Fibroblast of mammary gland (primary cell): ENCODE data around the gene JAKMIP2.
"Not testable (repeated sequence)": the region's sequence is repeated elsewhere in the genome, so short reads cannot be mapped to it uniquely, and the experiment has no call there.

Experiments used
- DNase-seq: peaks from one replicate; pipeline ENCODE4 v3.0.0-alpha.2; 2010; ENCODE audit warnings: low read depth
- H3K4me3 ChIP-seq: 2 replicates; pipeline ENCODE4 v1.5.1; 2011; ENCODE audit warnings: low read depth, mild to moderate bottlenecking, low read length, moderate library complexity; ENCODE audit not compliant: control insufficient read depth
- TF ChIP-seq, protein P1 (sequence below): conservative IDR thresholded peaks from 2 replicates; pipeline ENCODE4 v1.5.1; 2011; ENCODE audit warnings: low read depth, low read length, inconsistent platforms; ENCODE audit not compliant: control insufficient read depth, insufficient read depth

The JAKMIP2 gene

GRCh38 chr5:147611483-147611882, 171.0 kb downstream of the JAKMIP2 start:
- TF ChIP-seq, protein P1, sequence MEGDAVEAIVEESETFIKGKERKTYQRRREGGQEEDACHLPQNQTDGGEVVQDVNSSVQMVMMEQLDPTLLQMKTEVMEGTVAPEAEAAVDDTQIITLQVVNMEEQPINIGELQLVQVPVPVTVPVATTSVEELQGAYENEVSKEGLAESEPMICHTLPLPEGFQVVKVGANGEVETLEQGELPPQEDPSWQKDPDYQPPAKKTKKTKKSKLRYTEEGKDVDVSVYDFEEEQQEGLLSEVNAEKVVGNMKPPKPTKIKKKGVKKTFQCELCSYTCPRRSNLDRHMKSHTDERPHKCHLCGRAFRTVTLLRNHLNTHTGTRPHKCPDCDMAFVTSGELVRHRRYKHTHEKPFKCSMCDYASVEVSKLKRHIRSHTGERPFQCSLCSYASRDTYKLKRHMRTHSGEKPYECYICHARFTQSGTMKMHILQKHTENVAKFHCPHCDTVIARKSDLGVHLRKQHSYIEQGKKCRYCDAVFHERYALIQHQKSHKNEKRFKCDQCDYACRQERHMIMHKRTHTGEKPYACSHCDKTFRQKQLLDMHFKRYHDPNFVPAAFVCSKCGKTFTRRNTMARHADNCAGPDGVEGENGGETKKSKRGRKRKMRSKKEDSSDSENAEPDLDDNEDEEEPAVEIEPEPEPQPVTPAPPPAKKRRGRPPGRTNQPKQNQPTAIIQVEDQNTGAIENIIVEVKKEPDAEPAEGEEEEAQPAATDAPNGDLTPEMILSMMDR, result no peak
- H3K4me3 ChIP-seq, result no peak overlapping the region
- no peak for DNase-seq

- no peak overlapping the region for H3K4me3 ChIP-seq
- TF ChIP-seq, protein P1, result no peak
- no peak for DNase-seq
These were observed 171.7 kb downstream of the JAKMIP2 start for GRCh38 chr5:147610798-147611197.

DNA sequence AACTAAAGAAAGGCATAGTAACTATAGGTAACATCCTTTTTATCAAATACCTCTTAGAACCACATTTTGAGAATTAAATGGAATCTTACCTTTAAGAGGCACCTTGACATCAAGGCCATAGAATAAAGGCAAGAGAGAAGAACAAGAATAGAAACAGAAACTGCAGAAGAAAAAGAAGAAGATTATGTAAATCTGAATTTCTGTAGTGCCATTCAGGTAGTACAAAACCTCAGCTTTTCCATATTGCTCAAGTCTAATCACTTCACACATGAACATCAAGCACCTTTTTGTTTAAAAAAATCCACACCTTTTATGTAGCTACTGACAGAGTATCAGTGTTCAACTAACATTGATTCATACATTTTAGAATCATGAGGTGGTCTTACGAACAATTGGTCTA, 180.9 kb downstream of the JAKMIP2 start:
- TF ChIP-seq, protein P1, result no peak
- no peak overlapping the region for H3K4me3 ChIP-seq
- DNase-seq, result no peak

DNA sequence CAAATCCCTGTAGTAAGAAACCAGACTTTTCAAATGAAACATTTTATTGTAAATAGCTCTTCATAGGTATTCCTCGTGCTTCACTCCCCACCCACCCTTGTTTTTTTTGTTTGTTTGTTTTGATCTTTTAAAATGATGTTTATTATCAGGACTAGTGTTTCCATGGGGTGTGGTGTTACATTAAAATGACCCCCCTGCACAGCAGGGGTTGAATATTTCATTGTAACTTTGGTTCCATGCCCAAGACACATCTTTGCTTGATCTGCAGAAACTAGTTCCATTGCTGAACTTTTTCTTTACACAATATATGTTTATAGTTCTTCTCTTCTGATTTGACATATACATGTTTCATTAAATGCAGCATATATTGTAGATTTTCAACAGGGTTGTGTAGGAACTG, 191.4 kb downstream of the JAKMIP2 start:
- no peak overlapping the region for H3K4me3 ChIP-seq
- DNase-seq, result no peak
- TF ChIP-seq, protein P1, result no peak

GRCh38 chr5:147590096-147590495, 192.4 kb downstream of the JAKMIP2 start:
- TF ChIP-seq, protein P1, result no peak
- no peak overlapping the region for H3K4me3 ChIP-seq
- no peak for DNase-seq

DNA sequence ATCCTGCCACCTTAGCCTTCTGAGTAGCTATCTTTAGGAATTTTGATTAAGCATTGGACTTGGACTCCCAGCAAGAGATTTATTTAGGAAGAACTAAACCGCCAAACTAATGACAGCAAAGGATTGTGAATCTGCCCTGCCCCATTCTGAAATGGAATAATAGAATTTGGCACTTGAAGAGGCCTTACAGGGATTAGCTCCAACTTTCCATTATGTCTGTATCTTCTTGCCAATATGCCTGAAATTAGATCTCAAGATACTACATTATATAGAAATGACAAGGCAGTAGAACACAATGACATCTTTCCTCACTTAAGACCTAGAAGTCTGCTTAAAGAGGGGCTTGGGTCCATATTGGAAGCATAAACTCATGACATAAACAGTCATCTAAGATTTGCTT, 195.7 kb downstream of the JAKMIP2 start:
- DNase-seq, result no peak
- TF ChIP-seq, protein P1, result no peak
- H3K4me3 ChIP-seq, result no peak overlapping the region

- TF ChIP-seq, protein P1, result no peak
- no peak for DNase-seq
- no peak overlapping the region for H3K4me3 ChIP-seq
These were observed 196.3 kb downstream of the JAKMIP2 start for GRCh38 chr5:147586221-147586620.

DNA sequence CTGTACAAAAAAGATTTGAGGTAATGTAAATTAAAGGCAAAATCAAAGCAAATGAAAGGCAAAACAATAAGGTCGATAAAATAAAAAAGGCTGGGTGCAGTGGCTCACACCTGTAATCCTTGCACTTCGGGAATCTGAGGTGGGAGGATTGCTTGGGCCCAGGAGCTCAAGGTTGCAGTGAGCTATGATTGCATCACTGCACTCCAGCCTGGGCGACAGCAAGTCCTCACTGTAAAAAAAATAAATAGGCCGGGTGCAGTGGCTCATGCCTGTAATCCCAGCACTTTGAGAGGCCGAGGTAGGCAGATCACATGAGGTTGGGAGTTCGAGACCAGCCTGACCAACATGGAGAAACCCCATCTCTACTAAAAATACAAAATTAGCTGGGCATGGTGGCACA, 200.3 kb downstream of the JAKMIP2 start:
- H3K4me3 ChIP-seq, DNase-seq: not testable (repeated sequence)

- H3K4me3 ChIP-seq, result not testable (repeated sequence)
These were observed 202.1 kb downstream of the JAKMIP2 start for GRCh38 chr5:147580418-147580817.

More at GRCh38 chr5:147580418-147580817, 202.1 kb downstream of the JAKMIP2 start:
- not testable (repeated sequence) for DNase-seq
